ENCODE data around the gene RBM26.
A peak's percentile ranks its signal among the peaks of the same experiment; 100 is the strongest.

The RBM26 gene, protein sequence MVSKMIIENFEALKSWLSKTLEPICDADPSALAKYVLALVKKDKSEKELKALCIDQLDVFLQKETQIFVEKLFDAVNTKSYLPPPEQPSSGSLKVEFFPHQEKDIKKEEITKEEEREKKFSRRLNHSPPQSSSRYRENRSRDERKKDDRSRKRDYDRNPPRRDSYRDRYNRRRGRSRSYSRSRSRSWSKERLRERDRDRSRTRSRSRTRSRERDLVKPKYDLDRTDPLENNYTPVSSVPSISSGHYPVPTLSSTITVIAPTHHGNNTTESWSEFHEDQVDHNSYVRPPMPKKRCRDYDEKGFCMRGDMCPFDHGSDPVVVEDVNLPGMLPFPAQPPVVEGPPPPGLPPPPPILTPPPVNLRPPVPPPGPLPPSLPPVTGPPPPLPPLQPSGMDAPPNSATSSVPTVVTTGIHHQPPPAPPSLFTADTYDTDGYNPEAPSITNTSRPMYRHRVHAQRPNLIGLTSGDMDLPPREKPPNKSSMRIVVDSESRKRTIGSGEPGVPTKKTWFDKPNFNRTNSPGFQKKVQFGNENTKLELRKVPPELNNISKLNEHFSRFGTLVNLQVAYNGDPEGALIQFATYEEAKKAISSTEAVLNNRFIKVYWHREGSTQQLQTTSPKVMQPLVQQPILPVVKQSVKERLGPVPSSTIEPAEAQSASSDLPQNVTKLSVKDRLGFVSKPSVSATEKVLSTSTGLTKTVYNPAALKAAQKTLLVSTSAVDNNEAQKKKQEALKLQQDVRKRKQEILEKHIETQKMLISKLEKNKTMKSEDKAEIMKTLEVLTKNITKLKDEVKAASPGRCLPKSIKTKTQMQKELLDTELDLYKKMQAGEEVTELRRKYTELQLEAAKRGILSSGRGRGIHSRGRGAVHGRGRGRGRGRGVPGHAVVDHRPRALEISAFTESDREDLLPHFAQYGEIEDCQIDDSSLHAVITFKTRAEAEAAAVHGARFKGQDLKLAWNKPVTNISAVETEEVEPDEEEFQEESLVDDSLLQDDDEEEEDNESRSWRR

DNA sequence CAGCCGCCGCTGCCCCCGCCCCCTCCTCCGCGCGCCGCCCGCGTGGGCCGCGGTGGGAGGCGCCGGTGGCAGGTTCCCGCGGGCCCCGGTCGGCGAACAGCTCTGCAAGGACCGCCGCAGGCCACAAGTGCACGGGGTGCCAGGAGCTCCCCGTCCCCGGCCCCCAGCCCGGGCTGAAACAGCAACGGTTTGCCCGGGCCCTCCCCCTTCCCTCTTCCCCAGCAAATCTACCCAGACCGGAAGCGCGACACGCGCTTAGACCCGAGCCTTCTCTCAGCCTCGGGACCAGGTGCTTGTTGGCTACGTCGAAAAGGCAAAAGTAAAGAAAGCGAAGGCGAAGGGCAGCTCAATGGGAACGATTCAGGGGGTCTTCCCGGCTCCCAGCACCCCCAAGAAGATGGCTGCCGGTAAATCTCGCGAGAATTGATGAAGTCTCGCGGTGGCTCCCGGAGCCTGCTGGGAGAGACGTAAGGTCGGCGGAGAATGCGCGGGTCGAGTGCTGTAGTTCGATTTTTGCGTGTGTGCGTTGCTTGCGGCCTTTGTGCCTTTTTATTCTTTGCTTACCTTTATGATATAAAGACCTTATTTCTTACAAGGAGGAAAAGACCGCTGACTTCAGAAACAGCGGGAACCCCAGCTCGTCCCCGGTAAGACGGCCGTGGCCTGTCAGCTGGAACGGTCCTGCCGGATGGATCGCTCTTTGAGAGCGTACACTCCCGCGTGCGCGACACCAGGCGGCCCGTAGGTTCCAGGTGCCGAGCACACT lies at the start of gene RBM26:
Gene RBM26, minus strand, starts transcription at position 425 of the 766 bp plus-strand sequence. CDS start 481 bp downstream, outside the sequence.
- FAIRE-seq = no peak

DNA sequence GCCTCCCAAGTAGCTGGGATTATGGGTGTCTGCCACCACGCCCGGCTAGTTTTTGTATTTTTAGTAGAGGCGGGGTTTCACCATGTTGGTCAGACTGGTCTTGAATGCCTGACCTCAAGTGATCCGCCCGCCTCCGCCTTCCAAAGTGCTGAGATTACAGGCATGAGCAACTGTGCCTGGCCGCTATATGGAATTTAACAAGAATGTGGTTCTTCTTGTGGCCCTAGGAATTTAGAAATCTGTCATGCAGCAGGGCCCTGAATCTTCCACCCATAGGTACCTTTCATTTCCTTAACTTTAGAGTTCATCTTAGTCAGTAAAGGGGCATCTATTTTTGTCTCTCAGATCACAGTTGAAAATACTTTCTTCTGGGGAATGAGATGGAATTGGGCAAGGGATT lies 49.3 kb upstream of the RBM26 start:
- no peak for FAIRE-seq

DNA sequence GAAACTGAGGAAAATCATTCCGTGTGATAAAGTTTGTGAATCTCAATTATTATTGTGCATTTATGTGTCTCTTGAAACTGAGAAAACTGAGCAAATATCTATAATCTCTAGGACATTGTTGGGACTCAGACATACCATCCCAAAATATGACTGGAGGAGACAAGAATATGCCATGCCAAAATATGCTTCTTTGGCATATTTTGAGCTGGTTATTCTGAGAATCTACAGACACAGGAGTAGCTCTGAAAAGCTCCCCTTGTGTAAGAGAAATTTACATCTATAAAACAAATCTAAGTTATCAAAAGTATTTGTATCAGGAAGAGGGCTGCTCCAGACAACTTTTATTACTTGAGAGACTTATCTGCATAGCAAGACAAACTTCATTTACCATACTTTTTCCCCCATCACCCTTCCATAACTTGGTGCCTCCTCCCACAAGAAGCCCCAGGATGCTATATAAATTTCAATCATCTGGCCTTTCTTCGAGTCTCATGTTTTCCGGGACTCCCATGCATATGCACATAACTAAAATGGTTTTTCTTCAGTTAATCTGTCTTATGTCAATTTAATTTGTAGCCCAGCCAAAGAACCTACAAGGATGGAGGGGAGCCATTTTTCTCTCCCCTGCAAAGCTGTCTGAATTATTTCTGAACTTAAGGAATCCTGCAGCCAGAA lies 46.3 kb upstream of the RBM26 start:
- no peak for FAIRE-seq

DNA sequence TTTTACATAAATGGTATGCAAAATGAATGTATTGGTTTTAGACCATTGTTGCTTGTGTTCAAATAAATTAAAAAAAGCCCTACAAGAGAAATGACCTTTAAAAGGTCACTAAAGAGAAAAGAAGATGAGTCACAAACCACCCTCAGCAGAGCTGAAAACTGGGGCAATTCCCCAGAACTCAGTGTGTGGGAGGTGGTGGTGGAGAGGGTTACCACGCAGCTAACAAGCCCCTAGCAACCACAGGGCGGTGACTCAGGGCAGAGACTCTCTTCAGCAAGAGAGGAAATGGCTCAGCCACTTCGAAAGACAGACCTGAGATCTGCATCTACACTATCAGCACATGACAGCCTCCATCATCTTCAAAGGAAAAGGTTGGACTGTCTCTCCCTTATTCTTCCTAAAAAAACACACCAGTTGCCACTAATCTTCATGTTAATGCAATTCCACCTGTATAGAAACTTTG lies 45.5 kb upstream of the RBM26 start:
- FAIRE-seq = no peak

DNA sequence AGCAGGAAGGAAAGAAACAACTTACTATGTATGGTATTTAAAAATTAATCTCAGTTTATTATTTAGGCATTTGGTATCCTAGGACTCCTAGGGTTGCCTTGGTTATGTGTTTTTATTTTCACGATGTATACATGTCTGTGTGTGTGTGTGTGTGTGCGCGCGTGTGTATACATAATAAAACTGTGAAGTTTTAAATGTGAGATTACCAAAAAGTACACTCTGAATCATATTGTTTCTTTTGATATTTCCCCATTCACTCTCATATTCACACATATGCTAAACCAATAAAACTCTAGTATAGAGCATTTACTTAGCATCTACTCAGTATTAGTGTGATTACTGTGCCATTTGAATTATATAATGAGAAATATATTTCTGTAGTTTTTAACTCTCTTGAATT lies 44.1 kb upstream of the RBM26 start:
- no peak for FAIRE-seq

DNA sequence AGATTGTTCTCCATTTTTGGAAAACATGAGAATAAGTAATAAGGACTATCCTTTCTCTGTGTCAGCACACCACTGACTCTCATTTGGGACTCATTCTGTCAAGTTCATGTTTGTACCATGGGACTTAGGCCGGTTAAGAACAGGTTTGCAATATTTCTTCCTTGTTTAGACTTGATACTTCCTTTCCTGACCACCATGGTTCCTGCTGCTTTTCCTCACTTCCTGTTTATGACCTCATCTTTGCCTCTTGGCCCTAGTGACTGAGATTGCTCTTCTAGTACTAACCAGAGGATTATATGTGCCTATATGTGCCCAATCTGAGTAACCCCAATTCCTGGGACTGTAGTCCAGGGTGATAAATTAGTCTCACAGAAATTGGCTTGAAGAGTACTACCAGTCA lies 42.4 kb upstream of the RBM26 start:
- FAIRE-seq = no peak

DNA sequence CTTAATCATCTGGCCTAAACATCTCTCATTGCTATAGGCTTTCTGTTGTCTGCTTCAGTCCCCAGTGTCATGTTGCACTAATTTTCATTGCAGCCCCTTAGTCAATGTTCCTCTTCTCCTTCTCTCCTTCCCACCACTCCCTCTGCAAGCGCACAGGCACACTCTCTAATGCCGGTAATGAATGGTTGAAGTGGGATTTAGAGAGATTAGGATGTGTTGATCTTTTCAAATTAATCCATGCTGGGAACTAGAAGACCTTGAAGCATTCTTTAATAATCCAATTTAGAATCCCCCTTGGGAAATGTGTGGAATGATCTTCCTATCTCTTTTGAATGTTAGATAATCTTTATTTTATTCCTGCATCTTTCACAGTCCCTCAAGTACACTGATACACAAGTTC lies 41.7 kb upstream of the RBM26 start:
- no peak for FAIRE-seq

DNA sequence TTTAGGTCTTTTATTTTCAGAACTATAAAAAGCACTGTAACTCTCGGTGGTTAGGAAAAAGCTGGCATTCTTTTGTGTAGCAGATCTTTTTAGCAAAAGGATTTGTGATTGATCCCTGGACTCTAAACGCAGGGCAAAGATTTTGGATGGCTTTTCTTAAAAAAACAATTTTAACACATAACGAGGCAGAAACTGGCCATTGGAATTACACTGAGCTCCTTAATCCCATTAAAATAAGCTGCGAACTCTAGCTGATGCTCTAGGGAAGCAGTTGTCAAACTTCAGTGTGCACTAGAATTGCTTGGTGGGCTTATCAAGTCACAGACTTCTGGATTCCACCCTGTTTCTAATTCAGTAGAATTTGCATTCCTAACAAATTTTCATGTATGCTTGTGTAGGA lies 41.1 kb upstream of the RBM26 start:
- FAIRE-seq = no peak

DNA sequence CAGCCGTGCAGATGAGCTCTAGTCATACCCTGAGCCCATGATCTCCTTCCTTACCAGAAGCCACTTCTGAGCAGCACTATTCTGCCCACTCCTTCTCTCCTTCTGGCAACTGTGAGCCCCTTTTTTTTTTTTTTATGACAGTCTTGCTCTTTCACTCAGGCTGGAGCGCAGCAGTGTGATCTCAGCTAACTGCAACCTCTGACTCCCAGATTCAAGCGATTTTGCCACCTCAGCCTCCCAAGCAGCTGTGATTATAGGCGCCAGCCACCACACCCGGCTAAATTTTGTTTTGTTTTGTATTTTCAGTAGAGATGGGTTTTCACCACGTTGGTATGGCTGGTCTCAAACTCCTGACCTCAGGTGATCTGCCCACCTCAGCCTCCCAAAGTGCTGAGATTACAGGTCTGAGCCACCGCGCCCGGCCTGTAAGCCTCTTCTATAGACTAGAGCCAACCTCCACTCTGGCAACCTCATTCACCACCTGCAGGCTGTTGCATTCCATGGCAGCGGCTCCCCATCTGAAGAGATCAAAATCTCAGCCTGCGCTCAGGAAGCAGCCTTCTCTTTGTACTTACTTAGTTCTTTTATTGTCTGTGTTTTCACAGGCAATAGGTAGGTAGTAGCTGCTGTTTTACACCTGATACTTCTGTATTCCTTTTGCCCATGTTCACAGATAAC lies 40.1 kb upstream of the RBM26 start:
- FAIRE-seq = no peak

DNA sequence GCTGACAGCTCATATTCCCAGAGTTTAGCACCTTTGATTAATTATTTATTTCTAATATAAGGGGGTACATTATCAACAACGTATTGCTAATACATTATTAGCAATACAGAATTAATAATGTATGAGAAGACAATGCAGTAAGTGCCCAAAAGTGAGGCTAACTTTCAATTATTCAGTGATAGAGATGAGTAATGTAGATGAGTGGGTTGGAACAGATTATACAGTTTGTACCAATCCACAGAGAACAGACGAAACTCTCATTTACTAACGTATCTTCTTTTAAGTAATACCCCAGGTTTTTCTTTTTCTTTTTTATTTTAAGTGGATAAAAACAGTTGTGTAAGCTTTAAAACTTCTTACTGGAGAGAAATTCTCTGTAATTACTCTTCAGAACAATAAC lies 36.7 kb upstream of the RBM26 start:
- FAIRE-seq = no peak

DNA sequence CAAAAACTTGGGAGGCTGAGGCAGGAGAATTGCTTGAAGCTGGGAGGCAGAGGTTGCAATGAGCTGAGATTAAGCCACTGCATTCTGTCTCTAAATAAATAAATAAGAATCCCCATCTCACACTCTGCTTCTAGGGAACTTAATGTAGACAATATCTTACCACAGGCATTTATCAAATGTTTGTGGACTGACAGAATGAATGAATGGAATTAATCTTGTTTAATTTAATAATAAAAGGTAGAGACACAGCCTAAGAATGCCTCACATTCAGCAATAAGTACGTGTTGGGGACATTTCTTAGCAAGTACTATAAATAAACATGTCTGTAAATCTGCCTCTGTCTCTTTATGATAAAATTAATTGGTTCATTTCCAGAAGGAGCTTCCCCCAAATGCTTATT lies 36.2 kb upstream of the RBM26 start:
- no peak for FAIRE-seq

DNA sequence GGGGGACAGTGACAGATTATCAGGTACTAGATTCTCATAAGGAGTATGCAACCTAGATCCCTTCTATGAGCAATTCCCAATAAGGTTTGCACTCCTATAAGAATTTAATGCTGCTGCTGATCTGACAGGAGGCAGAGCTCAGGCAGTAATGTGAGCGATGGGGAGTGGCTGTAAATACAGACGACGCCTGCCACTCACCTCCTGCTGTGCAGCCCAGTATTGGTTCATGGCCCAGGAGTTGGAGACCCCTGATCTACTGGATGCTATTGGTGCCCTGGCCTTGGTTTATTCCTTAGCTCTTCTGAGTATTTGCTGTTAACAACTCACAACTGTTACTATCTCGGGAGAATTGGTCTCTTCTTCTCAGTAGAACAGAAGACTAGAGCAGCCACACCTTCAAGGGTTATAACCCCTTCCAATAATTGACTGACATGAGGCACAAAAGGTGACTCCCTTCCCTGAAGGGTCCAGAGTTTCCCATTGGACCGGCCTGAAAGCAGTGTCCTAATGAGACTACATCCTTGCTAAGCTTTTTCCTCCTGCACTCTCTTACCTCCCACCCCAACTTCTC lies 35.0 kb upstream of the RBM26 start:
- no peak for FAIRE-seq

DNA sequence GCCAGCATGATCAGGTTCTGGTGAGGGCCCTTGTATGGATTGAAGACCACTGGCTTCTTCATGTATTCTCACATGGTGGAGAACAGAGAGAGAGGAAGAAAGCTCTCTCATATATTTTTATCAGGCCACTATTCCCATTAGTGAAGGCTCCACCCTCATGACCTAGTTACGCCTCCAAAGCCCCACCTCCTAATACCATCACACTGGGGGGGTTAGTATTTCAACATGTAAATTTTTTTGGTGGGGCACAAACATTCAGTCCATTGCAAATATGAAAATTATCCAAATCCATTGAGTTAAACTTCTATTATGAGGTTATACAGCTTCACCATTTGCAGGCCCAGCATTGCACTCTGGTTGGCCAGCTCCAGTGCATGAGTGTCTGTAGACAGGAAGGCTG lies 33.2 kb upstream of the RBM26 start:
- FAIRE-seq = no peak

DNA sequence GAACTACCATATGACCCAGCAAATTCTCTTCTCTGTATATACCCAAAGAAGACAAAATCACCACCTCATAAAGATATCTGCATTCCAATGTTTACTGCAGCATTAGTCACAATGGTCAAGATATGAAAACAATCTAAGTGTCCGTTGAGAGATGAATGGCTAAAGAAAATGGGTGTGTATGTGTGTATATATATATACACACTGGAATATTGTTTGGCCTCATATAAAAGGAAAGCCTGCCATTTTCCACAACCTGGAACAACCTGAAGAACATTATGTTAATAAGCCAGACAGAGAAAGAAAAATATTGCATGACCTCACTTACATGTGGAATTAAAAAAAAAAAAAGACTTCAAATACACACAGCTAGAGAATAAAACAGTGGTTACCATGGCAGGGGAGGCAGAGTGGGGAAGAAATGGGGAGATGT lies 29.5 kb upstream of the RBM26 start:
- FAIRE-seq = peak; percentile 82

DNA sequence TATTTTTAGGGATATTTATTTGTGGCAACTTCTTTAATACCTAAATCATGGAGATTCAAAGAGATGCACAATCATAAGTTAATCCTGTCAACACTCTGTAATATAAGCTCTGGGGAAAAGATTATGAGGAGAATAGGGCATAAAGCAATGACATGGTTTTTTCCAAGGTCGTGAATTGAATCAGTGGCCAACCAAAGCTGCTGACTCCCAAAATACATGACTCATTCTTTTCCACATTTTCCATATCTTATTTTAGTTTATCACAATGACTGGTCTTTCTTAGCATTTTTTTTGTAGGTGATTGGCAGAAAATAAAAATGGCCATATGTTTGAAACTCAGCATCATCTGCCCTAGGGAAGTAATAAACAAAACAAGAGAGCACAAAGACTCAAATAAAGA lies 28.5 kb upstream of the RBM26 start:
- no peak for FAIRE-seq

DNA sequence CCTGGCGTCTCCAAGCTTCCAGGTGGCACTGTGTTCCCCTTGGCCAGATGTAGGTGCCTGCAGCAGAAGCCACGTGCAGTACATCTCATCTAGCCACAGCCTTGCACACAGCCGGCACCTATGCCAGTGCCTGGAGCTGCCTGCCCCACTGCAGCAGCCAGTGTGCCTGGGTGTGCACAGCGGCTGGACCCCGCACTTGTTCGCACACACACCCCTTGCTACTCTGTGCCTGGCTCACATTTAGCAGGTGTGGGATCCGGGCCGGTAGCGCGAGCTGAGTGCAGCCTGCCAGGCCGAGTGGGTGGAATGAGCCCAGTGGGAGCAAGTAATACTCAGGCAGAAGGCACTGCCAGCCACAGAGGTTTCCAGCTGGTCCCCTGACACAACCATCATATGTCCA lies 26.9 kb upstream of the RBM26 start:
- FAIRE-seq = no peak

DNA sequence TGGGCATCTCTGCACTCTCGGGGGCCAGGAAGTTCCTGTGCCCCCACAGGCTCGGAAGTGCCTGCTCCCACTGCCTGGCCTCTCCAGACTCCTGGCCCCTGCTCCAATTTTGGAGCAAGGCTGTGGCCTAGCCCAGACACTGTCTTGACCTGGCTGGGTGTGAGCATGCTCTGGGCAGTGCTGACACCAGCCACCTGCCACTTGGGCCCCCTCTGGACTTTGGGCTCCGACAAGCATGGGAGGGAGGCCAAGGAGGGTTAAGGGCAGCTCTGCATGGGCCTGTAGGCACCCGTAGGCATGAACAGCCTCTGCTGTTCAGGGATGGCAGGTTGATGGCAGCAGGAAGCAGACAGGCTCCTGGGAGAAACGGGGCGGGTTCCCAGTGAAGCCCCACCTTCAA lies 26.0 kb upstream of the RBM26 start:
- FAIRE-seq = no peak

DNA sequence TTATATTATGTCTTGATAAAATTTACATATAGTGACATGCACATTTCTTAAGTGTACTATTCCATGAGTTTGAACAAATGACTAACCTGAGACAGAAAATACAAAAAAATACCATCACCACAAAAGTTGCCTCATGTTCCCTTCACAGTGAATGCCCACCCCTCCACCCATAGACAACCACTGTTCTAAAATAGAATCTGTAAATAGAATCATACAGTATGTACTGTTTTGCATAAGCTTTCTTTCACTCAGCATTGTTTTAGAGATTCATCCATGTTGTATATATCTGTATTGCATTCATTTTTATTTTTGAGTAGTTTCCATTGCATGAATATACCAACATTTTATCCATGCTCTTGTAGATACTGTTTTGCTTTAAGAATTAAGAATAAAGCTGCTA lies 23.3 kb upstream of the RBM26 start:
- no peak for FAIRE-seq

DNA sequence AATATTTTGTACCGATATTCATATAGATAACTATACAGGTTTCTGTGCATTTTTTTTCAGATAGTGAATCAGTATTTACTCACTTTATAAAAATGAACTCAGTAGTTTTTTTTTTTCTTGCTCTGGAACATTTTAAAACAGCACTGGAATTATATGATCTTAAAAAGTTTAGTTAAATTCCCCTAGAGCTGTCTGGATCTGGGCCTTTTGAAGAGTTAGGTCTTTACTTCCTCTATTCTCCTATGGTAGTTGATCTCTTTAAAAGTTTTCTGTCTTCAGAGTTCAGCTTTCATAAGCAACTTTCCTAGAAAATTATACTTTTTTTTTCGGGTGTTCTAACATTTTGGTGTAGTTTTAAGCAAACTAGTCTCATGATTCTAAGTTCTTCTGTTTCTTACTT lies 21.8 kb upstream of the RBM26 start:
- FAIRE-seq = no peak

DNA sequence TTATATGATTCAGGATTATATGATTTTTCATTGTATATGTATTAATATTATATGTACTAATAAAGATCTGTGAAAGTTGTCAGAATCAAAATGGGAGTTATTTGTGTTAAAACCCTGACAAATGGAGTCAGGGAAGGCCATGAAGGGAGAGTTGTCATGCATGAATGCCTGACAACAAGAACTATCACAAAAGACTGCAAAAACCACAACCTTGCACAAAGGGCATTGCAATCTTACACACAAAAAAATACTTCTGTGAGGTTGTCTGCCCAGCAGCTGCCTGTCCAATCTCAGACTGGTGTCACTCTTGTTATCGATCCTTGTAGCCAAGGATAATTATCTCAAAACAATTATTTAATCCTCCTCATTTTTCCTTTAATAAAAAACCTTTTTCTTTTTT lies 21.2 kb upstream of the RBM26 start:
- FAIRE-seq = no peak
